Skeletal muscle satellite cell (primary cell): ENCODE measurements around the gene C11orf24.

Source experiments
- H3K27me3 ChIP-seq: 2 replicates; pipeline ENCODE4 v1.7.0; 2013; ENCODE audit warnings: low read length; ENCODE audit not compliant: control insufficient read depth, insufficient read depth
- H3K36me3 ChIP-seq: 2 replicates; pipeline ENCODE4 v1.7.0; 2013; ENCODE audit warnings: mild to moderate bottlenecking, control low read depth, low read length; ENCODE audit not compliant: insufficient read depth
- H3K4me1 ChIP-seq: 2 replicates; pipeline ENCODE4 v1.7.0; 2013; ENCODE audit warnings: low read length; ENCODE audit not compliant: control insufficient read depth, insufficient read depth
- H3K4me2 ChIP-seq: 2 replicates; pipeline ENCODE4 v1.7.0; 2013; ENCODE audit warnings: mild to moderate bottlenecking, low read length
- H3K4me3 ChIP-seq: 2 replicates; pipeline ENCODE4 v1.7.0; 2013; ENCODE audit warnings: low read length
- H3K9ac ChIP-seq: 2 replicates; pipeline ENCODE4 v1.7.0; 2013; ENCODE audit warnings: mild to moderate bottlenecking, low read depth, low read length, moderate library complexity
- H3K9me3 ChIP-seq: replicated peaks from 2 replicates; pipeline ENCODE4 v1.7.0; 2013; ENCODE audit warnings: mild to moderate bottlenecking, control low read depth, low read length

Gene C11orf24

DNA sequence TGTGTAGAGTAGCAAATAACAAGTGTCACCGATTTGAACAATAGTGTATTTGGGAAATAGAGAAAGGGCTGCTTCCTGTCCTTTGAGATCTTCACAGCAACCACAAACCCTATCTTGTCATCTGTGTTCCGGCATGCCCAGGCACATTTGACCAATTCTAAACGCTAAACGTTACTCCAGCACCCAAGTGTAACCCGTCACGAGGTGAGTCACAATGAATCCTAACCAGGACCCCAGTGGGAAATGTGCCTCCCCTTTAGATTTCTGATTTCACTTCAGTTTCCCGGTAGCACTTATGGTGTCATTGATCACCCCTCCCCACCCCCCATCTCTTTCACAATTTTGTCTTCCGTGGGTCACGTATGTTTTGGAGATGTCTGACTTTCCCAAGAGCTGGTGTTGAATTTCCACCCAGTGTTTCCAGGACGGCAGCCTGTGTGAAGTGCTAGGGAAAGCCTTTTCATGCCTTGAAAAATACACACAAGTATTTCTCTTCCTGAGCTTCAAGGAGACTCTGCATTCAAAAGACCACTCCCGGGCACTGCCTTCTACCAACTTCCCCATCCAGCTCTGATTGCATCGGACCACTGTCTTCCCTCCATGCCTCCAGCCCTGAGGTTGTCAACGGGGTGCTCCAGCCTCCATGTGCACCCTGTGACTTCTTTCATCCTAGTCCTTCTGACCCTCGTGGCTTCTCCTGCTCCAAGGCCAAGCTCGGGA is 10.5 kb upstream of the C11orf24 start:
- Histone ChIP-seq H3K4me1 (no peaks in the 10 kb centered on the region), H3K36me3 (no peaks in the 10 kb centered on the region), H3K9me3 (no peaks in the 10 kb centered on the region), H3K9ac (no peak overlapping the region), H3K27me3 (peaks cover 4% of the 10 kb centered on the region), H3K4me3 (no peak overlapping the region), H3K4me2 (no peak overlapping the region)

DNA sequence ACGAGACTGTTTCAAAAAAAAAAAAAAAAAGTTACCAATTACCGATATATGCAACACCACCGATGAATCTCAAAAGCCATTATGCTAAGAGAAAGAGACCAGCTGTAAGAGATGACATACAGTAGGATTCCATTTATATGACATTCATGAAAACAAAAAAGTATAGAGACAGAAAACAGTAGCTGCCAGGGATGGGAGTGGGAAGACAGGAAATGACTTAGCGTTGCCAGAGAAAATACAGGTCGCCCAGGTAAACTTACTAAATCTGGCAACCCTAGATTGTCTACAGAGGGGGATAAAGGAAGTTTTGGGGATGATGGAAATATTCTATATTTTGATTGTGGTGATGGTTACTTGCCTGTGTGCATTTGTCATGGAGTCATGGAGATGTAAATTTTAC is 7.9 kb upstream of the C11orf24 start:
- Histone ChIP-seq H3K4me1 (no peaks in the 10 kb centered on the region), H3K9ac (no peak overlapping the region), H3K27me3 (peaks cover 4% of the 10 kb centered on the region), H3K36me3 (no peaks in the 10 kb centered on the region), H3K4me2 (no peak overlapping the region), H3K4me3 (no peak overlapping the region), H3K9me3 (no peaks in the 10 kb centered on the region)

DNA sequence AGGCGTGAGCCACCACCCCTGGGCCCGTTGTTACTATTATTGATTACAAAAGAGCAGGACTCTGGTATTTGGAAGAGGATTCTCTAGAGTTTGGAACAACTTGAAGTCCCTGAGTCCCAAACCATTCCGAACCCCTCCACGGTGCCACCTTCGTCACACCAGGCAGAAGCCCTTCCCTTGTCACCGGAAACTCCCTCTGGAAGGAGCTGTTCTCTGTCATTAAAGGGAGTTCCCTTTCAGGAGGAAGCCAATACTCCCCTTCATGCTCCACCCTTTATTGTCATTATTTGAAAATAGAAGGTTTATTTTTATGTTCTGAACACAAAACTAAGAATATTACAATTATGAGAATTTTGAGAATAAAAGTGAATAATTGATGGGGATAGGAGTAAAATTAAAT is 5.1 kb upstream of the C11orf24 start:
- H3K4me1 ChIP-seq, result no peaks in the 10 kb centered on the region
- no peaks in the 10 kb centered on the region for H3K36me3 ChIP-seq
- H3K9ac ChIP-seq, result no peak overlapping the region
- H3K4me3 ChIP-seq, result no peak overlapping the region
- no peak overlapping the region for H3K4me2 ChIP-seq
- H3K27me3 ChIP-seq, result no peaks in the 10 kb centered on the region
- H3K9me3 ChIP-seq, result no peaks in the 10 kb centered on the region

DNA sequence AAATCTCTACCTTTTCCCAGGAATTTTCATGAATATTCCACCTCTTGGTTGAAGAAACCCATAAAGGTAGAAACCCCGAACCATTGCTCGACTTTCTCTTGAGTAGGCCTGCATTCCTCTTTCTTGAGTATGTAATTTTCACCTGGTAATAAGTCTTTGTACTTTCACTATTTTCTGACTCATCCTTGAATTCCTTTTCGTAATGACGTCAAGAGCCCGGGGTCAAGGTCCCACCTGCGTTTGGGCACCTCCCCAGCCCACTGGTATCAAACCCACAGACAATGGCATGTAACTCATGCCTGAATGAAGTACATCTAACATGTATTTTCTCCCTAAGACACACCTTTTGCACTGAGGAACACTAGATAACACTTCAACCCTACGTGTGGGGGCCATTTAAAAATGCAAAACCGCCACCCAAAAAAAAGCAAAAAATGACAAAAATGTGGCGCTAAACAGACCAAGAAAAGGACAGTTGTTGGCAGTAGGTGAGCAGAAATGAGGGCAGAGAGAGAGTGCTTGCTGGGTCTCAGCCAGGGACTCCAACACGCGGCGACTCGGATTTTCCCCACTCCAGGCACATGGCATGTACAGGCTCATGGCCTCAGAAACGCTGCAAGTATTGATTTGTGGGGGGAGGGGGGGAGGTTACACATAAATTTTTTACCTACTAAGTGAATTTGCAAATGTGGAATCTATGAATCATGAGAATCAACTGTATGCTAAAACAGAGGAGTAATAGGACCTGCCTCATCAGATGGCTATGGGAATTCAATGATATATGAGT is 4.1 kb upstream of the C11orf24 start:
- Histone ChIP-seq H3K27me3 (no peaks in the 10 kb centered on the region), H3K9ac (no peak overlapping the region), H3K4me1 (peaks cover under 1% of the 10 kb centered on the region), H3K9me3 (no peaks in the 10 kb centered on the region), H3K4me3 (no peak overlapping the region), H3K36me3 (no peaks in the 10 kb centered on the region), H3K4me2 (no peak overlapping the region)

DNA sequence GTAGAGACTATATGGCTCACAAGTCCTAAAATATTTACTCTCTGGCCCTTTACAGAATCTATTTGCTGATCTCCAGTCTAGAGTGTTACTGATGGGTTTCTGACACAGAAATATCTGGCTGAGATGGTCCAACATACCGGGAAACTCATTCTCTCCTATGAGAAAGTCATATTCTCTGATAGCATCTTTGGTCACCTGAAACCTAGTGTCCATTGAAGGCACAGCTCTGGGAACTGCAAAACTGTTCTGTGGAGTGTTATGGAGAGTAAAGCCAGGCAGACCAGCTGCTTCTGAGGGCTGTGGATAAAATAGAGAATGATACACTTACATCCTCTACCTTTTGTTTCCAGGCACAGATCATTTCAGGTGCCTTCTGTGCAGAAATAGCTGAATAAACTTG is 2.5 kb upstream of the C11orf24 start:
- Histone ChIP-seq H3K27me3 (no peaks in the 10 kb centered on the region), H3K4me3 (no peak overlapping the region), H3K4me2 (no peak overlapping the region), H3K4me1 (peaks cover 16% of the 10 kb centered on the region), H3K9me3 (no peaks in the 10 kb centered on the region), H3K9ac (no peak overlapping the region), H3K36me3 (peaks cover 2% of the 10 kb centered on the region)

DNA sequence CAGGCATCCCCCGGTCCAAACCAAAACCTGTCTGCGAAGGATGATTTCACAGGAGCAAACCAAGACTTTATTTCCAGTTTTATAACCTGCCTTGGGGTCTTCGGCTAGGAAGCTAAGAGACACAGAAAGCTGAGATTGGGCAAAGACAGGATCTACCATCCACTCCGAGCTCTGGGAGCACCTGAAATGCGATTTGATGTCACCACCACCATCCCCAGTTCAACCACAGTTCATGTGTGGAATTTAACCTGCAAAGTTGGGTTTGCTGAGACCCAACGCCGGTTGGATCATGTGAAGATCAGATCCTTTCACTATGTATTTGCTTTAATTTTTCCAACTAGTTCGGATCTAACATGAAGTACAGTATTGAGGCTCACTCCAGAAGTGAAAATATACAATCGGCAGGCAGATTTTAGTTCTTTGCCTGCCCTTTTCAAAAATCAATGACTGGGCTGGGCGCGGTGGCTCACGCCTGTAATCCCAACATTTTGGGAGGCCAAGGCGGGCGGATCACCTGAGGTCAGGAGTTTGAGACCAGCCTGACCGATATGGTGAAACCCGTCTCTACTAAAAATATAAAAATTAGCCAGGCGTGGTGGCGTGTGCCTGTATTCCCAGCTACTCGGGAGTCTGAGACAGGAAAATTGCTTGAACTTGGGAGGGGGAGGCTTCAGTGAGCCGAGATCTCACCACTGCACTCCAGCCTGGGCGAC is 1.4 kb upstream of the C11orf24 start:
- no peaks in the 10 kb centered on the region for H3K9me3 ChIP-seq
- H3K9ac ChIP-seq, result no peak overlapping the region
- peak overlapping the region; percentile 87 for H3K4me3 ChIP-seq
- peak overlapping the region; percentile 94 for H3K4me2 ChIP-seq
- H3K27me3 ChIP-seq, result no peaks in the 10 kb centered on the region
- H3K4me1 ChIP-seq, result peaks cover 19% of the 10 kb centered on the region
- peaks cover 3% of the 10 kb centered on the region for H3K36me3 ChIP-seq

DNA sequence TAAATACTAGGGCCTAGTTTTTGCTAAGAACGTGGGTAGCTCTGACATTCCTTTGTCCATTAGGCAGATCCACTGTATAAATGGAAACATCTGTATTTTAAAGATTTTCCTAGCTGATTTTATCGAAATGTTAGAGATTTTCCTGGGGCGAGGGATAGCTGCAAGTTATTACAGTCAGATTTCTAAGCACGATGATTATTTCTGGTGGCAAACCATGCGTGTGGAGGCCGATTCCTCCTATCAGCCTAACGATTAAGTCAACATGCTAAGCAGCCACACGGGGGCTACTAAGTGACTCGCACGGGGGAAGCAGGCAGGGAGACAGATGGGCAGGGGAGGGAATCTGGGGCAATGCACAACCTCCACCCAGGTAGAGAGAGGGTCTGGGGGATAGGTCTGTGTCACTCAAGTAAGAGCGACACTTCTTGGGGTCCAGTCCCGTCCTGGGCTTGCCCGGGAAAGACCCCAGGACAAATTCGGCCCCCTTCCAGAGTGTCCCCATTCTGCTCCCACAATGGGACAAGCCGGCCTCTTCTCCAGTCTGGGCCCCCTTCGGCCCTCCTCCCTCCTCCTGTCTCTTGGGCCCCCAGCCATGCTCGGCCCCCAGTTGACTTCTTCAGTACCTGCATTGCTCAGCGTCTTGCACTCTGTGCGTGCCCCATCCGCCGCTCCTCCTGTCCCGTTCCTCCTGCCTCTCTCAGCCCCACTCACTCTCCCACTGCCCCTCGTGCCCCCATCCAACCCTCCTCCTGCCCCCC is 571 bp downstream of the C11orf24 start:
- Histone ChIP-seq H3K36me3 (peaks cover 22% of the 10 kb centered on the region), H3K27me3 (no peaks in the 10 kb centered on the region), H3K4me1 (peaks cover 19% of the 10 kb centered on the region), H3K4me3 (peak overlapping the region; percentile 87), H3K9ac (peak overlapping the region; percentile 99), H3K9me3 (no peaks in the 10 kb centered on the region), H3K4me2 (peak overlapping the region; percentile 96)

DNA sequence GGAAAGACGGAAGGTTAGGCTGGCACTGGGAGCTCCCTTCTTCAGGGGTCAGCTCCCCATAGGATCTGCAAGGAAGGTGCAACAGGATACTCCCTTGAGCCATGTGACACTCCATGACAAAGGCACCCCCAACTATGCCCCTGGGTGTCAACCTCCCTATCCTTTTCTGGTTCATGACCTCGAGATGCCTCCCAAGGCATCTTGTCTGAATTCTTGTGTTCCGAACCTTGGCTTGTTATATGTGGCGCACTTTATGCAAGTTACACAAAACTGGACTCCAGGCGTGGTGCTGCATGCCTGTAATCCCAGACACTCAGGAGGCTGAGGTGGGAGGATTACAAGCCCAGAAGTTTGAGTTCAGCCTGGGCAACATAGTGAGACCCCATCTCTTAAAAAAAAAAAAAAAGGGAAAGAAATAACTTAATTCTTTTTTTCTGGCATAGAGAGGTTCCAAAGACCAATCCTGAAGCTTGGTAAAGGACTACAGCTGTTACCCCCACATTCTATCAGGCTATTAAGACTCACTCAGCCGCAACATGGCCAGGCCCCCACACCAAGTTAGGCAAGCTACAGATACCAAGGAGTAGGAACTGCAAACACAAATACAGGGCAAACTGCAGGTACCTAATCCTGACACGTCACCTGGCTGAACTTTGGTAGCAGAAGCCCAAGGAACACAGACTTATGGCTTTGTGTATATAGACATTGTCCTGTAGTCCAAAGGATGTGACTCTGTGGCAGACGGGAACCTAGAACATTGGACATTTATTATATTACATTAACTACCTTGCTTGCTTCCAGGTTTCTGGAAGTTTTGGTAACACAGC is 1.4 kb downstream of the C11orf24 start:
- peak overlapping the region; percentile 96 for H3K4me2 ChIP-seq
- H3K4me1 ChIP-seq, result peaks cover 19% of the 10 kb centered on the region
- peak overlapping the region; percentile 99 for H3K9ac ChIP-seq
- H3K36me3 ChIP-seq, result peaks cover 29% of the 10 kb centered on the region
- H3K27me3 ChIP-seq, result no peaks in the 10 kb centered on the region
- no peaks in the 10 kb centered on the region for H3K9me3 ChIP-seq
- H3K4me3 ChIP-seq, result peak overlapping the region; percentile 87

DNA sequence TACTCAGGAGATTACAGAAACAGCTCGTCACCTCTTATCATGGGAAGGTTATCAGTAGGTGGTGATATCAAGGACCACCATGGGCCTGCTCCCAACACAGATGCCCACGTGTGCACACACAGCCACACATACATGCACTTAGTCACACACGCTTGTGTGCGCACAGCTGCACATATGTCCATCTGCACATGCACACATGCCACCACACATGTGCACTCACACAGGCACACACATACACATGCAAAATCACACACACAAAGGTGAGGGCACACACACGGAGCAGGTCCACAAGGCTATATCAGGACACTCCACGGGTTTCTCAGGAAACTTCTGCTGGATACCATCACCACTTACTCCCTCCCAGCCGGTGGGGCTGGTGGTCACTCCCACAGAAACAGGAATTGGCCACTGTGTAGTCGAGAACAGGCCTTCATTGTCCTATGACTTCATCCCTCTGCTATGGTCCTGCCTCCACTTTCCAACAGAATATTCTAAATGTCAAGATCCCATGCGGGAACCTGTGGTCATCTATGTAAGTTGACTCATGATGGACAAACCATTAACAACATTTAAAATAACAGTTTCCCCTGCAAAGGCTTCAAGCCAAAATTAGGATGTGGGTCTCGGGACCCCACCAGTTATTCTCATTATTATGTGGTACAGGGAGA is 2.2 kb downstream of the C11orf24 start:
- peaks cover 37% of the 10 kb centered on the region for H3K36me3 ChIP-seq
- H3K9me3 ChIP-seq, result no peaks in the 10 kb centered on the region
- no peaks in the 10 kb centered on the region for H3K27me3 ChIP-seq
- peaks cover 19% of the 10 kb centered on the region for H3K4me1 ChIP-seq
- no peak overlapping the region for H3K9ac ChIP-seq
- H3K4me3 ChIP-seq, result peak overlapping the region; percentile 54
- peak overlapping the region; percentile 96 for H3K4me2 ChIP-seq

DNA sequence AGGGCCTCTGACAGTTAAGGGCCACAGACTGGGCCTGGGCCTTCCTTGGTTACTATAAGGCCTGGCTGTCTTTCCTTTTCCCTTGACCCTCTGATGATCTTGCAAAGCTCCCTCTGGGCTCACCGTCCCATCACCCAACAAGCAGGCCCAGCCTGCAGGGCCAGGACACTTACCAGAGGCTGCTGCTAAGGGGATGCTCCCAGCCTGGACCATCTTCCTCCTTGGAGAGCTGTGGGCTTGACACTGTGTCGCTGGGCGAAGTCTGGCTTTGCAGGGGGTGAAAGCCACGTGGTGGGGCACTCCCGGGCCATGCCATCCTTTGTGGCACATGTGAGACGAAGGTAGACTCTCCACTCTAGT is 3.9 kb downstream of the C11orf24 start:
- H3K9ac ChIP-seq, result no peak overlapping the region
- H3K27me3 ChIP-seq, result no peaks in the 10 kb centered on the region
- peaks cover 19% of the 10 kb centered on the region for H3K4me1 ChIP-seq
- H3K4me3 ChIP-seq, result no peak overlapping the region
- H3K4me2 ChIP-seq, result no peak overlapping the region
- peaks cover 50% of the 10 kb centered on the region for H3K36me3 ChIP-seq
- no peaks in the 10 kb centered on the region for H3K9me3 ChIP-seq
